Measurements from ENCODE around the gene ADD3.
"Not testable (repeated sequence)": the region's sequence is repeated elsewhere in the genome, so short reads cannot be mapped to it uniquely, and the experiment has no call there.

Gene ADD3

DNA sequence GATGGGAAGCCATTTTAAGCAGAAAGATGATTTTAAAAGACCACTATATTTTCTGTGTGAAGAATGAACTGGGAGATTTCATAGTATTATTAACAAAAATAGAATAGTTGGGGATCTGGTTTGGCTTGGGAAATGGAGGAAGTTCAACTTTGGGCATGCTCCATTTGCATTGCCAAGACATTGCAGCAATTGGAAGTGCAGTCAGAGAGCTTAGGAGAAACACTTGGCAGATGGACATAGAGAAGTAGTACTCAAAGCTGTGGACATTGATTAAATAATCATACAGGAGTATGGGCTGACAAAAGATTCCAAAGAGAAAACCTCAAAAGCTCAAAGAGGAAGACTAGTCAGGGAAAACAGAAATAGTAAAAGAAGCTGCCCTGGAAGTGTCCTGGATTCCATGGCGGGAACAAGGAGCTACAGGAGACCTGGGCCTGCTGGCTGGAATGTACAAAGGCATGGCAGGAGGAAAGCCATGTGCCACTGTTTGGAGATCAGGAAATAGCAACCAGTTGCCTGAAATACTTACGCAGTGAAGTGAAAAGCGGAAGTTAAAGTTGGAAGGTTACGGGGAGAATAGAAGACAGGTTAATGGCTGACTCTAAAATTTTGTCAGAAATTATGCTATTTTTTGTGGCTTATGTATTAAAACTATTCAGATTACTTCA, 106.0 kb downstream of the ADD3 start:
- no peak for DNase-seq

- DNase-seq = not testable (repeated sequence)
Observed at GRCh38 chr10:110114668-110115067, 106.9 kb downstream of the ADD3 start.

- DNase-seq = no peak
Observed at GRCh38 chr10:110115784-110116520, 108.2 kb downstream of the ADD3 start.

GRCh38 chr10:110118891-110119621, 111.3 kb downstream of the ADD3 start:
- DNase-seq = no peak

- DNase-seq = no peak
Observed at GRCh38 chr10:110123594-110123993, 115.8 kb downstream of the ADD3 start.

DNA sequence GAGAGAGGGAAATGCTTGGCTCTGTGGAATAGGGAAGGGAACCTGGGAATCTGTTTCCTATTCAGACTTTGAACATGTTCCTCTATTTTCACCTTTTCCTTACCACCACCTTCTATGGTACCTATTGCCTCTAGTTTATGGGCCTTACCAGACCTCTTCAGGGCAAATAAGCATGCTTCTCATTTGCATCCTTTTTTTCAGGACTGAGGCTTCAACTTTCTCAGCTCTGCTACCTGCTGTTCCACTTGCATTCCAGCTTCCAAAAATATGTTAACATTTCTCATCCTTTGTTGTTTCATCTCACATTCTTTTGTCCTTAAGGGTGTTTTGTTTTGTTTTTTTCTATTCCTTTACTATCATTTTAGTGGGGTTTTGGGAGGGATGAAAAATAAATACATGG, 121.7 kb downstream of the ADD3 start:
- no peak for DNase-seq

- no peak for DNase-seq
Observed at GRCh38 chr10:110134917-110135316, 127.1 kb downstream of the ADD3 start.

DNA sequence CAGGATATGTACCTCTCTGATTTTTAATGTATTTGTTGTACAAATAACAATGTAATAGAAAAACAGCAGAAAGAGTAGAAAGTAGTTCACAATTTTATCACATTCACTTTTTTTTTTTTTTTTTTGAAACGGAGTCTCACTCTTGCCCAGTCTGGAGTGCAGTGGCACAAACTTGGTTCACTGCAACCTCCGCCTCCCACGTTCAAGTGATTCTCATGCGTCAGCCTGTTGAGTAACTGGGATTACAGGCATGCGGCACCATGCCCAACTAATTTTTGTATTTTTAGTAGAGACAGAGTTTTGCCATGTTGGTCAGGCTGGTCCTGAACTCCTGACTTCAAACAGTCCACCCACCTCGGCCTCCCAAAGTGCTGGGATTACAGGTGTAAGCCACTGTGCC, 128.1 kb downstream of the ADD3 start:
- DNase-seq = not testable (repeated sequence)

DNA sequence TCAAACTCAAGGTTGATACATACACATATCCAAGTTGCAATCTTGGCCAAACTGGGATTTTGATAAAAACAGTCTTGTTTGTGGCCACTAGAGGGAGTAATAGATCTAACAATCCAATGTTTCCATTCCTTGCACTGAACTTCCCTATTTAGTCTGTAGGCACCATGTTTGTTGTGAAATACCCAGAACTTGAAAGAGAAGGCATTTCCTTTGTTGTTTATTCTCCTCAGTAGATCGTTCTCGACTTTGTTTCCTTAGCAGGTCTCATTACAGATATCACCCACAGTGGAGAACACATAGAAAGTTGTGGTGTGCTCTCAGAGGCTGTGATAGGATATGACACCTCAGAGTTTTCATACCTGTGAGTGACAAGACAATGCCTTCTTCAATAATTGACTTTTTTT, 129.4 kb downstream of the ADD3 start:
- peak; percentile 77 for DNase-seq

DNA sequence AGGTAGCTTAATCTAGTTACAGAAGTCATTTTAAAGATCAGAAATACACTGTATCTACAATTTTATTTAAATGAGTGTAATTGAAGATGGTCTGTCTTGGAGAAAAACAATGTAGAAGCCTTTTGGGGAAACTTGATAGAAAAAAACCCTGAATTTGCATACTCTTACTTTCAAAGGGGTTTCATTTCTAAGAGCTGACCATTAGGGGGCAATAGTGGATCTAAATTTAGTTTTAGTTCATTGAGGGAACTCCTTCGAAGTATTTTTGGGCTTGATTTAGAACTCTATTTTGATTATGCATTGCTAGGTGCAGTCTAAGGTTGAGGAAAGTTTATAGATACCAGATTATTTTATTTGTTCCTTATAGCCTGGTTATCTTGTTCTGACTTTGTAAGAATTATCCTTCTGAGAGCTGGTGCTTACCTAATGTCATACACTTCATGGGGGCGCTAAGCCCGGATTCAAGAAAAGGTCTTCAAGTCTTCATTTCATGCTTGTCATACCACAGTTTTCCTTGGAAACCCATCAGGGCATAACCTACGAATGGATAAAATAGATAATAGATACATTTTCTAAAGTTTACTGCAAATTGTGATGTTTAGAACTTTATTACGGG, 130.5 kb downstream of the ADD3 start:
- DNase-seq = peak; percentile 53

DNA sequence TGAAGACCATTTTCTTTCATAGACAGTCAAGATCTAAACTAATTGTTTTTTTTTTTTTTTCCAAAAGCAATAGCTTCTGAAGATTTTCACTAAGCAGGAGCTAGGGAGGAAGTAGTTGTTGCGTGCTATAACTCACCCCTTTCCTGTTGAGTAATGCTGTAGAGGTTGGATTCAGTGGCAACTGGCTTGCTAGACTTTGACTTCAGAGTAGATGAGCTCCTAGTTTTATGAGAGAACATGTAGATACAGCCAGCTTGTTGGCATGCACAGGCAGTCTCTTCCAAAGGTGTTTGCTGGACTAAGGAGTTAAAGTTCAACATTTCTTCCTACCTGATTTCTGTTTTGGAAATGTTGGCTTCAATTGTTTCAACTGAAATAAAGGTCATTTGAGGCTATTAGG, 133.4 kb downstream of the ADD3 start:
- no peak for DNase-seq

GRCh38 chr10:110141871-110142635, 134.3 kb downstream of the ADD3 start:
- no peak for DNase-seq

DNA sequence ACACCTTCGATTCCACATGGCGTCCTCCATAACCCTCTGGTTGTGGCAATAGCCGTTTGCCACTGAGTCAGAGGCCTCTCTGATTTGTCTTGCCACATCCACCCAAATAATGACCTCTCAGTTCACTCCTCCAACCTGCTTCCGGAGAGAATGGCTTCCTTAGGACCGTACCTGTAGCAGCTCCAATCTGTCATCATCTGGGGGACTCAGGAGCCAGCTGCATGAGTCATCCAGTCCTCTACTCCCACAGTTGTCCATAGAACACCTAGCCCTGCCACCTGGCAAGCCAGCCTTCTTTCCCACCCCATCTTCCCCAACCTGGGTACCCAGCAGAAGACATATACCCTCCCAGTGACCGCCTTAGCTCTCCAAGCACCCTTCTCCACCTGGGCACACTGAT, 135.2 kb downstream of the ADD3 start:
- no peak for DNase-seq

DNA sequence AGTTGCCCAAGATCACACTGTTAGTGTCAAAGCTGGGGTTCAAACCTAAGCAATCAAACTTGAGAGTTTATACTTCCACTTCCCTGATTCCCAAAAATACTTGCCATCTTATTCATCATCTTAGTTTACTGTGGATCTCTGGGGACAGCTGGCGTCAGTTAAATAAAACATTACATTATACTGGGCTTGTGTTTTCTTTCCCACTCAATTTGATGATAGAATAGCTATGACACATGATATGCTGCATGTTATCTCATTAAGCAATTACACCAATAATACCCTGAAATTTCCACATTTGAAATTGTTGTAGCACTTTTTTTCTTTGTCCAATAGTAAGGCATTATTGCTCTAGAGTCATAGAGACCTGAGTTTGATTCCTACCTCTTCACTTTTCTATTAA, 136.7 kb downstream of the ADD3 start:
- DNase-seq = no peak

GRCh38 chr10:110147961-110148360, 140.2 kb downstream of the ADD3 start:
- DNase-seq = peak; percentile 15

GRCh38 chr10:110149259-110149658, 141.5 kb downstream of the ADD3 start:
- DNase-seq = no peak

DNA sequence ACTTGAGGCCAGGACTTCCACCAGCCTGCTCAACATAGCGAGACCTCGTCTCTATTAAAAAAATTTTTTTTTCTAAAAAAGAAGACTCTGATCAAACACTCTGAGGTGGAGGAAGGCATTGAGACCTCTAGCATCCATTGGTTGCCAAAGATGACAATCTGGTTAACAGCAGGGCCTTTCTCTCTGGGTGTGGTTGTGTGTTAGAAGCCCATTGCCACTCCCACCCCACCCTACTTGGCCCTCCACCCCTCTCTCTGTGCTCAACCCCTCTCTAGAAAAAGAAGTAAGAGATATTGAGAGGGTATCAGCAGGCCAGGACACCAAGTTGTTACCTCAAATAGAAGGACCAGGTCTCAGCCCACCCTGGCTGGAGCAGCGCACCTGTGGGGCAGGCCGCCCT, 142.3 kb downstream of the ADD3 start:
- DNase-seq = no peak

GRCh38 chr10:110150981-110151380, 143.2 kb downstream of the ADD3 start:
- DNase-seq = no peak

DNA sequence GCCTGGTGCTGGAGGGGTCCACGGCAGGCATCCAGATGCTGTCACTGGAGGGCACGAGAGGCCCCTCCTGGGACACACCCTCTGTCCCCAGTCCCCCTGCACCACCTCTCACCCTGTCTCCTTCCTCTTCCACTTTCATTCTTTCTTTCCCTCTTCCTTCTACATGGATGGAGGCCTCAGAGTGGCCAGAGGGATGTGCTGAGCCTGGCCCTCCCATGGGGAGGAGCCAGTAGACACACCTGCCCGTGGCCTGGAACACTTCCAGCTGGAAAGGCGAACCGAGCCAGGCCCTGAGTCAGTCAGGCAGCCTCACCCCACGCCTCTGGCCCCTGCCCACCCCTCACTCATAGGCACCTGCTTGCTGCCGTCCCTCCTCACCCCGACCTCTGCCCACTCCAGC, 143.7 kb downstream of the ADD3 start:
- DNase-seq = peak; percentile 5

- no peak for DNase-seq
Observed at GRCh38 chr10:110151971-110152370, 144.2 kb downstream of the ADD3 start.

DNA sequence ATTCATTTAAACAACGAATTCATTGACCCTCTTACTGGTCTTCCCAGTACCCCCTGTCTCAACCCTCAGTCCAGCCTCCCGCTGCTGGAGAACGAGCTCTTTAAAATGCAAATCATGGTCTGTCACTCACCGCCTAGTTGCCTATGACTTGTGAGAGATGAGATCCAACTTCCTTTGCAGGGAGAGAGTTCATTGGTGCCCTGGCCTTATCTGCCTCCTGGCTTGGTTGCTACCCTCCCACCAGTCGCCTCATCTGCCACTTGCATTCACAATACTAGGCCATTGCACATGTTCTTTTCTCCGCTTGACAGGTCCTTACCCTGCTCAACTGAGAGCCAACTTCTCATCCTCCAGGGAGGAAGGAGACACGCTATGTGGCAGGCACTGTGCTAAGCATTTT, 145.6 kb downstream of the ADD3 start:
- no peak for DNase-seq

- no peak for DNase-seq
Observed at GRCh38 chr10:110156046-110156445, 148.3 kb downstream of the ADD3 start.

Data from NCI-H2171 treated with DMSO at 0.1 percent for 48 hours (cell line).